Ishikawa (cell line): ENCODE measurements around the gene TMEM94.

Experiments
- CEBPB ChIP-seq: IDR thresholded peaks from 2 replicates; pipeline ENCODE4 v1.6.1; 2012
- CREB1 ChIP-seq: IDR thresholded peaks from 2 replicates; pipeline ENCODE4 v1.6.1; 2012; ENCODE audit warnings: low read depth
- EGR1 ChIP-seq: IDR thresholded peaks from 2 replicates; pipeline ENCODE4 v1.6.1; 2012
- EP300 ChIP-seq: IDR thresholded peaks from 2 replicates; pipeline ENCODE4 v1.6.1; 2012; ENCODE audit warnings: borderline replicate concordance
- FOXM1 ChIP-seq: IDR thresholded peaks from 2 replicates; pipeline ENCODE4 v1.6.1; 2012; ENCODE audit warnings: low read depth, borderline replicate concordance
- MAX ChIP-seq: IDR thresholded peaks from 2 replicates; pipeline ENCODE4 v1.6.1; 2012
- RAD21 ChIP-seq: IDR thresholded peaks from 2 replicates; pipeline ENCODE4 v1.6.1; 2012; ENCODE audit warnings: low read depth
- REST ChIP-seq: IDR thresholded peaks from 2 replicates; pipeline ENCODE4 v1.6.1; 2012; ENCODE audit warnings: low read depth, mild to moderate bottlenecking
- TCF12 ChIP-seq: IDR thresholded peaks from 2 replicates; pipeline ENCODE4 v1.6.1; 2012; ENCODE audit warnings: low read depth
- TF ChIP-seq, protein P1 (sequence below): IDR thresholded peaks from 2 replicates; pipeline ENCODE4 v1.6.1; 2012

- TF ChIP-seq TCF12 = no peak
- no peak for TF ChIP-seq REST
- TF ChIP-seq, protein P1, sequence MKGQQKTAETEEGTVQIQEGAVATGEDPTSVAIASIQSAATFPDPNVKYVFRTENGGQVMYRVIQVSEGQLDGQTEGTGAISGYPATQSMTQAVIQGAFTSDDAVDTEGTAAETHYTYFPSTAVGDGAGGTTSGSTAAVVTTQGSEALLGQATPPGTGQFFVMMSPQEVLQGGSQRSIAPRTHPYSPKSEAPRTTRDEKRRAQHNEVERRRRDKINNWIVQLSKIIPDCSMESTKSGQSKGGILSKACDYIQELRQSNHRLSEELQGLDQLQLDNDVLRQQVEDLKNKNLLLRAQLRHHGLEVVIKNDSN = no peak
- TF ChIP-seq EP300 = no peak
- TF ChIP-seq CREB1 = no peak
- TF ChIP-seq CEBPB = no peak
- peak; percentile 4; the same call in 1 of the 2 replicates for TF ChIP-seq RAD21
- TF ChIP-seq FOXM1 = no peak
- no peak for TF ChIP-seq MAX
- no peak for TF ChIP-seq EGR1
Observed at GRCh38 chr17:75518983-75519537, 62.6 kb downstream of the TMEM94 start.
